HG03442 (cell line): ENCODE measurements around the gene PRR13.
"Not testable (repeated sequence)": the region's sequence is repeated elsewhere in the genome, so short reads cannot be mapped to it uniquely, and the experiment has no call there.

ENCODE experiments used
- ATAC-seq: cut with Tn5 transposase; IDR thresholded peaks from one replicate; pipeline ENCODE4 v1.9.1; 2021; ENCODE audit warnings: mild to moderate bottlenecking, moderate library complexity; ENCODE audit not compliant: unreplicated experiment

Gene PRR13

GRCh38 chr12:53435326-53435725 is 6.2 kb upstream of the PRR13 start:
- not testable (repeated sequence) for ATAC-seq

- not testable (repeated sequence) for ATAC-seq
These were observed 2.0 kb upstream of the PRR13 start for GRCh38 chr12:53439582-53439981.

- no peak for ATAC-seq
These were observed 2.4 kb downstream of the PRR13 start for GRCh38 chr12:53443955-53444354.

GRCh38 chr12:53444593-53445325 is 3.2 kb downstream of the PRR13 start:
- ATAC-seq: not testable (repeated sequence)

- ATAC-seq: no peak
These were observed 9.4 kb downstream of the PRR13 start for GRCh38 chr12:53450936-53451335.

- peak; percentile 96 for ATAC-seq
These were observed 10.2 kb downstream of the PRR13 start, which contains the start of gene PCBP2 for GRCh38 chr12:53451661-53452158. TSS of gene PCBP2 (plus strand) at chr12:53452102. CDS start at chr12:53454801, 2,699 bp downstream.

- peak; percentile 35 for ATAC-seq
These were observed 10.9 kb downstream of the PRR13 start for GRCh38 chr12:53452159-53453077.

- no peak for ATAC-seq
These were observed 12.6 kb downstream of the PRR13 start for GRCh38 chr12:53453953-53454640.

- no peak for ATAC-seq
These were observed 13.2 kb downstream of the PRR13 start for GRCh38 chr12:53454707-53455106.

- no peak for ATAC-seq
These were observed 15.3 kb downstream of the PRR13 start for GRCh38 chr12:53456654-53457366.

GRCh38 chr12:53459097-53459496 is 17.6 kb downstream of the PRR13 start:
- no peak for ATAC-seq

GRCh38 chr12:53461059-53461458 is 19.5 kb downstream of the PRR13 start:
- no peak for ATAC-seq

GRCh38 chr12:53461591-53461990 is 20.1 kb downstream of the PRR13 start:
- no peak for ATAC-seq

GRCh38 chr12:53462935-53463334 is 21.4 kb downstream of the PRR13 start:
- no peak for ATAC-seq

GRCh38 chr12:53463802-53464560 is 22.4 kb downstream of the PRR13 start:
- no peak for ATAC-seq

GRCh38 chr12:53464685-53465418 is 23.3 kb downstream of the PRR13 start:
- ATAC-seq: no peak

- no peak for ATAC-seq
These were observed 24.1 kb downstream of the PRR13 start for GRCh38 chr12:53465679-53466078.

GRCh38 chr12:53466640-53467039 is 25.1 kb downstream of the PRR13 start:
- ATAC-seq: no peak

- no peak for ATAC-seq
These were observed 25.5 kb downstream of the PRR13 start for GRCh38 chr12:53467082-53467481.
